Spleen (tissue), 11 donors: ENCODE results near the gene KCTD20. TPM values are rescaled to one million over a fixed set of nuclear protein-coding genes. Genes with fewer than 3 reads are reported as not detected.
A peak's percentile ranks its signal among the peaks of the same experiment; 100 is the strongest.

Experiments
- DNase-seq: peaks from one replicate; pipeline ENCODE4 v3.0.0-alpha.2; 2020
- H3K27ac ChIP-seq, 8 donors: fragments of 200-600 bp; sonication (generic) in 7 of 8; 1 replicate in 4 of 8; 2 replicates in 4 of 8; pipeline versions ENCODE4 v1.5.0 to v1.8.0; 2016 to 2021; ENCODE audit warnings: inconsistent platforms in 4 of 8, mild to moderate bottlenecking in 4 of 8, moderate library complexity in 1 of 8
- H3K27me3 ChIP-seq, 7 donors: fragments of 200-600 bp; sonication (generic) in 6 of 7; replicated peaks in 1 of 7; 1 replicate in 4 of 7; 2 replicates in 3 of 7; pipeline versions ENCODE4 v1.5.0 to v1.8.0; 2016 to 2021; ENCODE audit warnings: inconsistent platforms in 3 of 7, mild to moderate bottlenecking in 1 of 7
- H3K36me3 ChIP-seq, 6 donors: fragments of 200-600 bp; sonication (generic) in 5 of 6; 1 replicate in 4 of 6; 2 replicates in 2 of 6; pipeline versions ENCODE4 v1.5.0 to v1.8.0; 2016 to 2021; ENCODE audit warnings: inconsistent platforms in 2 of 6
- H3K4me1 ChIP-seq, 6 donors: fragments of 200-600 bp; sonication (generic) in 5 of 6; 1 replicate in 3 of 6; 2 replicates in 3 of 6; pipeline versions ENCODE4 v1.5.0 to v1.8.0; 2016 to 2021; ENCODE audit warnings: inconsistent platforms in 3 of 6
- H3K4me3 ChIP-seq, 8 donors: fragments of 200-600 bp; sonication (generic) in 7 of 8; 1 replicate in 4 of 8; 2 replicates in 4 of 8; pipeline versions ENCODE4 v1.5.0 to v1.8.0; 2016 to 2021; ENCODE audit warnings: inconsistent platforms in 4 of 8, mild to moderate bottlenecking in 4 of 8, moderate library complexity in 2 of 8
- H3K9me3 ChIP-seq, 8 donors: fragments of 200-600 bp; sonication (generic) in 7 of 8; 1 replicate in 4 of 8; 2 replicates in 4 of 8; pipeline versions ENCODE4 v1.5.0 to v1.8.0; 2016 to 2021; ENCODE audit warnings: inconsistent platforms in 4 of 8
- POLR2A ChIP-seq, 3 donors: fragments of 450-650 bp; IDR thresholded peaks; one replicate each; pipeline ENCODE4 v1.5.1; 2017; ENCODE audit warnings: antibody characterized with exemption in 3 of 3, mild to moderate bottlenecking in 1 of 3
- POLR2AphosphoS5 ChIP-seq, 3 donors: sonication (generic); formaldehyde crosslinking; IDR thresholded peaks; one replicate each; pipeline ENCODE4 v1.5.1; 2017; ENCODE audit warnings: antibody characterized with exemption in 3 of 3
- WGBS, 5 donors: extraction: QIAGEN DNeasy Blood & Tissue Kit in 3 of 5; methylation state at CpG; one replicate each; pipeline versions ENCODE4 v1.1.5 to v1.1.7; 2013 to 2018; 5-methylcytosine and 5-hydroxymethylcytosine counted together
- intact Hi-C: fragments of 100-400 bp; cut with DNase I; formaldehyde crosslinking; loops from one replicate; pipeline ENCODE4 v1.15.0; 2023; ENCODE audit warnings: low total_unique reads
- polyA plus RNA-seq, 3 donors: library from polyadenylated mRNA; stranded (reverse); fragments of 200-250 nt; gene quantifications; one replicate each; pipeline ENCODE4 v1.2.1, GENCODE V29; 2013
- total RNA-seq, 7 donors: library from RNA; depleted of rRNA in 3 of 7; stranded (reverse); fragments of >200 nt in 3 of 7; fragmentation: NEBNext Ultra II Directional in 4 of 7; extraction: Animal tissue kit (Norgen Biotek cat#: 25700) in 4 of 7; gene quantifications; one replicate each; pipeline versions ENCODE4 v1.1.0 to v1.2.1, GENCODE V29; 2016 to 2021
- TF ChIP-seq, protein P1 (sequence below), 11 experiments: fragments of 200-600 bp in 7 of 11; fragments of 450-650 bp in 4 of 11; sonication (generic) in 4 of 11; IDR thresholded peaks in 8 of 11; conservative IDR thresholded peaks in 3 of 11; 1 replicate in 7 of 11; 2 replicates in 4 of 11; pipeline versions ENCODE4 v1.4.0 to v1.8.0; 2016 to 2021; ENCODE audit warnings: antibody characterized with exemption in 11 of 11, inconsistent platforms in 4 of 11, mild to moderate bottlenecking in 1 of 11
- donor health status: healthy with polysubstance abuse.
- donor health status: DM: no; HTN: no; CAD: no; lungs with moderate emphysema.
- donor health status: DM: no; HTN: no; CAD: no.
- donor health status: Bipolar disorder and iron deficiency.
- donor health status: healthy.
- donor health status: DM: no; HTN: no; CAD: no.
- donor health status: DM: yes; HTN: yes; CAD: no.

KCTD20 gene
- total and polyA plus RNA-seq, 10 donors = 12.8 to 65.9 (median 51.4) TPM

- H3K9me3 ChIP-seq = no peaks in the 10 kb centered on the region
- WGBS, 5 donors = 43 to 55% (median 53%) methylated on average over 1 of the region's 1 CpG
- TF ChIP-seq POLR2AphosphoS5 (IDR thresholded peaks at IDR 0.05) (no peak), POLR2A (IDR thresholded peaks at IDR 0.05) (no peak)
- TF ChIP-seq, protein P1, sequence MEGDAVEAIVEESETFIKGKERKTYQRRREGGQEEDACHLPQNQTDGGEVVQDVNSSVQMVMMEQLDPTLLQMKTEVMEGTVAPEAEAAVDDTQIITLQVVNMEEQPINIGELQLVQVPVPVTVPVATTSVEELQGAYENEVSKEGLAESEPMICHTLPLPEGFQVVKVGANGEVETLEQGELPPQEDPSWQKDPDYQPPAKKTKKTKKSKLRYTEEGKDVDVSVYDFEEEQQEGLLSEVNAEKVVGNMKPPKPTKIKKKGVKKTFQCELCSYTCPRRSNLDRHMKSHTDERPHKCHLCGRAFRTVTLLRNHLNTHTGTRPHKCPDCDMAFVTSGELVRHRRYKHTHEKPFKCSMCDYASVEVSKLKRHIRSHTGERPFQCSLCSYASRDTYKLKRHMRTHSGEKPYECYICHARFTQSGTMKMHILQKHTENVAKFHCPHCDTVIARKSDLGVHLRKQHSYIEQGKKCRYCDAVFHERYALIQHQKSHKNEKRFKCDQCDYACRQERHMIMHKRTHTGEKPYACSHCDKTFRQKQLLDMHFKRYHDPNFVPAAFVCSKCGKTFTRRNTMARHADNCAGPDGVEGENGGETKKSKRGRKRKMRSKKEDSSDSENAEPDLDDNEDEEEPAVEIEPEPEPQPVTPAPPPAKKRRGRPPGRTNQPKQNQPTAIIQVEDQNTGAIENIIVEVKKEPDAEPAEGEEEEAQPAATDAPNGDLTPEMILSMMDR (IDR thresholded peaks at IDR 0.05 in 8 of 11, conservative IDR thresholded peaks at IDR 0.05 in 3 of 11) = no peak
These were observed 23.5 kb upstream of the KCTD20 start for GRCh38 chr6:36419310-36419709.

DNA sequence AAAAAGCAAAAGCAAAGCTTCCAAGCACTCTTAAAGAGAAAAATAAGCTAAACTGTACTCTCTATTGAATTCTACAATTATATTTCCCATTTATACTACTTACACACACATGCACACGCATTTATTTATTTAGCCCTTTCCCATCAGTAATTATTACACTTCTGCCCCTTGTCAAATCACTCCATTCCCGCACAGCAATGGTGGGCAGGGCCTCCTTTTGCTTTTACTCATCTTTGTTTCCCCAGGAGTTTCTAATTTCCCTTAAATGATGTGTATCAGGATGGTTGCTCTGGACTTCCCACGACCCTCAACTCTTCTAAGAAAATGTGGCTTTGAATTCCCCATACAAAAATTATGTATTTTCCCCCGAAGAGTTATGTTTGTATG lies 20.1 kb upstream of the KCTD20 start:
- H3K27me3 ChIP-seq = no peaks in the 10 kb centered on the region
- H3K27ac ChIP-seq = peak overlapping the region in 7 of 8 donors; percentile 68 to 85 (median 75)
- 11 to 33% (median 21%) methylated on average over 4 of the region's 4 CpGs for WGBS, 5 donors
- intact Hi-C loops = no loop called here
- H3K9me3 ChIP-seq = no peaks in the 10 kb centered on the region
- H3K4me1 ChIP-seq = peaks cover 0 to 18% (median 14%) of the 10 kb centered on the region in 6 donors
- no peak for DNase-seq
- no peak for TF ChIP-seq POLR2AphosphoS5 (IDR thresholded peaks at IDR 0.05)
- no peak for TF ChIP-seq POLR2A (IDR thresholded peaks at IDR 0.05)
- TF ChIP-seq, protein P1 (IDR thresholded peaks at IDR 0.05 in 8 of 11, conservative IDR thresholded peaks at IDR 0.05 in 3 of 11) = no peak
- no peaks in the 10 kb centered on the region for H3K36me3 ChIP-seq
- H3K4me3 ChIP-seq = peak overlapping the region in 7 of 8 donors; percentile 37 to 77 (median 54)

More at GRCh38 chr6:36419310-36419709, 23.5 kb upstream of the KCTD20 start:
- intact Hi-C loops = no loop called here
- Histone ChIP-seq H3K27me3 (no peaks in the 10 kb centered on the region), H3K36me3 (no peaks in the 10 kb centered on the region), H3K27ac (no peak overlapping the region), H3K4me1 (peaks cover 0 to 18% (median 14%) of the 10 kb centered on the region in 6 donors), H3K4me3 (no peak overlapping the region)
- no peak for DNase-seq

GRCh38 chr6:36423101-36423824 lies 19.5 kb upstream of the KCTD20 start:
- Histone ChIP-seq H3K9me3 (no peaks in the 10 kb centered on the region), H3K4me3 (peak overlapping the region; percentile 37 to 77 (median 52)), H3K27me3 (no peaks in the 10 kb centered on the region), H3K36me3 (no peaks in the 10 kb centered on the region), H3K27ac (peak overlapping the region; percentile 37 to 85 (median 74)), H3K4me1 (peaks cover 0 to 18% (median 14%) of the 10 kb centered on the region in 6 donors)
- intact Hi-C loops = no loop called here
- DNase-seq = peak; percentile 99
- TF ChIP-seq, protein P1 (IDR thresholded peaks at IDR 0.05 in 8 of 11, conservative IDR thresholded peaks at IDR 0.05 in 3 of 11) = peak; percentile 35 to 79 (median 69)
- TF ChIP-seq POLR2A (IDR thresholded peaks at IDR 0.05) = peak in 1 of 3 donors; percentile 68
- TF ChIP-seq POLR2AphosphoS5 (IDR thresholded peaks at IDR 0.05) = peak; percentile 91 to 93 (median 91)
- WGBS, 5 donors = 0 to 1% (median 1%) methylated on average over 49 to 51 of the region's 51 CpGs

DNA sequence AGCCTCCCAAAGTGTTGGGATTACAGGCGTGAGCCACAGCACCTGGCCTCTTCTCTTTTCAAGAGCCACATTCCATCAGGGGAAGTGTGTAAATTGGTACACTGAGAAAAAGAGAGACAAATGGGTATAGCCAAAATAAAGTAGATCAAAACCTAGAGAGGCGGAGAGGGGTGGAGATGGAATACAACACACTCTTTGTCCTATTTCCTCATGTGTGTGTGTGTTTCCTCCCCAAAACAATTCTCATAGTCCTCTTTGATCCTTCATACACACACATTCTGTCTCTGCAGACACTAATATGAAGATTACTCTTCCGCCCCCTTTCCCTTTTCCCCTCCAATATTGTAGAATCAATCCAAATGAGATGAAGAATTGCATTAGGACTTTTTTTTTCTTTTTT lies 16.2 kb upstream of the KCTD20 start:
- H3K27ac ChIP-seq = no peak overlapping the region
- intact Hi-C loops = no loop called here
- 89 to 99% (median 91%) methylated on average over 3 of the region's 3 CpGs for WGBS, 5 donors
- H3K36me3 ChIP-seq = no peaks in the 10 kb centered on the region
- peaks cover 0 to 18% (median 12%) of the 10 kb centered on the region in 6 donors for H3K4me1 ChIP-seq
- H3K27me3 ChIP-seq = no peaks in the 10 kb centered on the region
- DNase-seq = no peak
- TF ChIP-seq POLR2AphosphoS5 (IDR thresholded peaks at IDR 0.05) = no peak
- TF ChIP-seq, protein P1 (IDR thresholded peaks at IDR 0.05 in 8 of 11, conservative IDR thresholded peaks at IDR 0.05 in 3 of 11) = no peak
- no peak for TF ChIP-seq POLR2A (IDR thresholded peaks at IDR 0.05)
- H3K9me3 ChIP-seq = no peaks in the 10 kb centered on the region
- no peak overlapping the region for H3K4me3 ChIP-seq
